ENCODE results near the gene NAV2. TPM values are rescaled to one million over a fixed set of nuclear protein-coding genes. Genes with fewer than 3 reads are reported as not detected.
A peak's percentile ranks its signal among the peaks of the same experiment; 100 is the strongest.

The NAV2 gene
- total and polyA plus RNA-seq, 2 donors (not counting 1 experiment from before 2014, with no cell fraction given) = 8.1 to 14.0 TPM

DNA sequence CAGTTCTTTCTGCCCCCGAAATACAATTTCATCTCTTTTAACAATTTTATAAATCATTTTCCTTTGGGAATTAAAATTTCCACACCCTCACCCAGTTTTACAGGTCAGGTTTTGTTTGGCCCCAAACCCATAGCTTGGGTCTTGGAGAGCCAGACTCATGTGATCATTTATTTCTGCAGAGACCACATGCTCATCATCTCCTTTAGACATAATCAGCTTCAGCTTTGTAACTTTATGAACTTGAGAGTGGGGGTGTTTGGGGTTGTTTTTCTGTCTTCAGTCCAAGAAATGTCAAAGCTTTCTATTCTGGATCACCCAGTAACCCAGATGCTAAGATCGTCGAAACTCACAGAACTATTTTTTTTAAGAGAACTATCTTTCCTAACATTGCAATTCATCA lies 376.7 kb downstream of the NAV2 start:
- H3K36me3 ChIP-seq (ENCODE audit: control insufficient read depth, insufficient read depth, low read length) = peaks cover 19% of the 10 kb centered on the region
- H3K4me1 ChIP-seq (ENCODE audit: control insufficient read depth, extremely low read depth, insufficient read depth, low read length) = peaks cover 6% of the 10 kb centered on the region
- no peak overlapping the region for H3K27ac ChIP-seq (ENCODE audit: insufficient read depth, low read length)
- no peak overlapping the region for H2AFZ ChIP-seq (ENCODE audit: low read length)
- peak; percentile 28 to 35 for DNase-seq (ENCODE audit: low read depth in 2 of 2)
- H3K4me2 ChIP-seq (ENCODE audit: extremely low read depth, insufficient read depth, low read length) = no peak overlapping the region
- H3K4me3 ChIP-seq (replicated peaks in 1 of 4; ENCODE audit: control extremely low read depth in 1 of 4, insufficient read depth in 1 of 4, low read depth in 3 of 4, low read length in 4 of 4) = no peak overlapping the region
- no peaks in the 10 kb centered on the region for H3K79me2 ChIP-seq (ENCODE audit: control insufficient read depth, insufficient read depth, low read length)
- TF ChIP-seq EZH2 (IDR thresholded peaks at IDR 0.05; ENCODE audit: low read length, missing control alignments) = no peak
- TF ChIP-seq, protein P1, sequence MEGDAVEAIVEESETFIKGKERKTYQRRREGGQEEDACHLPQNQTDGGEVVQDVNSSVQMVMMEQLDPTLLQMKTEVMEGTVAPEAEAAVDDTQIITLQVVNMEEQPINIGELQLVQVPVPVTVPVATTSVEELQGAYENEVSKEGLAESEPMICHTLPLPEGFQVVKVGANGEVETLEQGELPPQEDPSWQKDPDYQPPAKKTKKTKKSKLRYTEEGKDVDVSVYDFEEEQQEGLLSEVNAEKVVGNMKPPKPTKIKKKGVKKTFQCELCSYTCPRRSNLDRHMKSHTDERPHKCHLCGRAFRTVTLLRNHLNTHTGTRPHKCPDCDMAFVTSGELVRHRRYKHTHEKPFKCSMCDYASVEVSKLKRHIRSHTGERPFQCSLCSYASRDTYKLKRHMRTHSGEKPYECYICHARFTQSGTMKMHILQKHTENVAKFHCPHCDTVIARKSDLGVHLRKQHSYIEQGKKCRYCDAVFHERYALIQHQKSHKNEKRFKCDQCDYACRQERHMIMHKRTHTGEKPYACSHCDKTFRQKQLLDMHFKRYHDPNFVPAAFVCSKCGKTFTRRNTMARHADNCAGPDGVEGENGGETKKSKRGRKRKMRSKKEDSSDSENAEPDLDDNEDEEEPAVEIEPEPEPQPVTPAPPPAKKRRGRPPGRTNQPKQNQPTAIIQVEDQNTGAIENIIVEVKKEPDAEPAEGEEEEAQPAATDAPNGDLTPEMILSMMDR (conservative IDR thresholded peaks at IDR 0.05 in 1 of 2, IDR thresholded peaks at IDR 0.05 in 1 of 2; ENCODE audit: low read depth in 1 of 2, low read length in 2 of 2) = no peak
- no peaks in the 10 kb centered on the region for H3K9me3 ChIP-seq (ENCODE audit: control insufficient read depth, insufficient read depth, low read depth, low read length)
- no peaks in the 10 kb centered on the region for H4K20me1 ChIP-seq (ENCODE audit: control insufficient read depth, extremely low read depth, insufficient read depth, low read length)
- H3K9ac ChIP-seq (ENCODE audit: insufficient read depth, low read length) = no peak overlapping the region
- H3K27me3 ChIP-seq (ENCODE audit: control insufficient read depth, insufficient read depth, low read length) = no peaks in the 10 kb centered on the region

DNA sequence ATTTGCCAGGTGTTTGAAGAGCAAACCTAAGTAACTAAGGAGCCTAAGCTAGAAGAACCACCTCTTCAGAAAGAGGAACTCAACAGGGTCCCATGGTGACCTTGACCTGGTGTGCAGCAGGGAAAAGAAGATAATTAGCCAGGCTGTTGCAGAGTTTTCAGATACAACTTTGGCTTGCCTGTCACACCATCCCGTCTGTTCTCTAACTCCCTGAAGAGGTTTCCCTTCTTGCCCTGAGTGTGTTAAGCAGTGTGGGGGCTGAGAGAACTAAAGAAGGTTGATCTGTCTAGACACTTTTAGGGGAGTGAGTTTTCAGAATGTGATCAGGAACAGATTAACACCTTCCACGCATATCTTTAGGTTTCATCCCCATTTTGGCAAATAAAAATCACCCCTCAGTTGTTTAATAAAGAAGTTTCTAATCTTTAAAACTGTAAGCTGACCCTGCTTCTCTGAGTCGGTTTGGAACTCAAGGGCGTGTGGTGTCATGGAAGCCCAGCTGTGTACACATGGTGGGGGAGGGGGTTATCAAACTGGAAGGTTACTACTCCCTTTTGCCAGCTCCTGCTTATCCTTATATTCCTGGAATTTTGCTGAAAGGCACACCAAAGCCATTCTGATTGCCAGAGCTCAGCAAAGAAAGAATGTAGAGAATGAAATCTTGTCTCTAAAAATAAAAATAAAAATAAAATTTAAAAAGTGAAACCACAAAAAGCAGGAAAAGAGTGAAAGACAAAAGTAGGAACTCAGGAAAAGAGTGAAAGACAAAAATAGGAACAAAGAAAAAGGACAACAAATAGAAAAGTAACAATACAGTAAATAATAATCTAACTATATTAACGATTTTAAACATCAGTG lies 377.4 kb downstream of the NAV2 start:
- Histone ChIP-seq H3K27ac (ENCODE audit: insufficient read depth, low read length) (no peak overlapping the region), H3K36me3 (ENCODE audit: control insufficient read depth, insufficient read depth, low read length) (peaks cover 23% of the 10 kb centered on the region)
- DNase-seq (ENCODE audit: low read depth in 2 of 2) = peak; percentile 57 to 80

DNA sequence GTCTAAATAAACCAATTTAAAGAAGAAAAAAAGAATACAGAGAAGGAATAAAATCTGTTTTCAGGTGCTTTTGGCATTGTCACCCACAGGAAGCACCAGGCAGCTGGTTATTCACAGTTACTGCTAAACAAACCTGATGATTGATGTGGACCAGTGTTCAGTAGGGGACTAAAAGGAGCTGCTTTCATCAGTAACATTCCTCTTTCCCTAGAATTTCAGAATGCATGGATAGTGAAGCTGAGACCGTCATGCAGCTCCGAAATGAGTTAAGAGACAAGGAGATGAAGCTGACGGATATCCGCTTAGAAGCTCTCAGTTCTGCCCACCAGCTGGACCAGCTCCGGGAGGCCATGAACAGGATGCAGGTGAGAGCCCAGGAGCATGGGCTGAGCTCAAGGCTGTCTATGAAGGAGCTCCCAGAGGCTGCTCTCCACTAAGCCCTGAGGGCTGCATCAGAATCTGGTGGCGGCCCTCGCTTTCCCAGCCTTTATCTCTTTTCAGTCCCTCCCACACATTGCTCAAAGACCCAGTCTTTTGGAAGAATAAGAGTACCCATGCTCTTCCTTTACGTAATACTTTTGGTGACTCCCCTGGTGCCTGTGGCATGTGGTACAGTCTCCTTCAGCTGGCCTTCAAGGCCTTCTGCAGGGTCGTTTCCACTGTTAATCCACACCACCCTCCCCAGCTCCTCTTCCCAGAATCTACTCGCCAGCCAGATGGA lies 378.2 kb downstream of the NAV2 start:
- no peaks in the 10 kb centered on the region for H3K27me3 ChIP-seq (ENCODE audit: control insufficient read depth, insufficient read depth, low read length)
- H3K4me2 ChIP-seq (ENCODE audit: extremely low read depth, insufficient read depth, low read length) = no peak overlapping the region

More for the DNA sequence above, 377.4 kb downstream of the NAV2 start:
- Histone ChIP-seq H2AFZ (ENCODE audit: low read length) (no peak overlapping the region), H3K9ac (ENCODE audit: insufficient read depth, low read length) (no peak overlapping the region), H3K4me2 (ENCODE audit: extremely low read depth, insufficient read depth, low read length) (no peak overlapping the region), H3K4me1 (ENCODE audit: control insufficient read depth, extremely low read depth, insufficient read depth, low read length) (peaks cover 6% of the 10 kb centered on the region), H4K20me1 (ENCODE audit: control insufficient read depth, extremely low read depth, insufficient read depth, low read length) (no peaks in the 10 kb centered on the region), H3K79me2 (ENCODE audit: control insufficient read depth, insufficient read depth, low read length) (no peaks in the 10 kb centered on the region), H3K27me3 (ENCODE audit: control insufficient read depth, insufficient read depth, low read length) (no peaks in the 10 kb centered on the region), H3K9me3 (ENCODE audit: control insufficient read depth, insufficient read depth, low read depth, low read length) (no peaks in the 10 kb centered on the region), H3K4me3 (replicated peaks in 1 of 4; ENCODE audit: control extremely low read depth in 1 of 4, insufficient read depth in 1 of 4, low read depth in 3 of 4, low read length in 4 of 4) (no peak overlapping the region)
- no peak for TF ChIP-seq EZH2 (IDR thresholded peaks at IDR 0.05; ENCODE audit: low read length, missing control alignments)

More for the DNA sequence above, 378.2 kb downstream of the NAV2 start:
- no peak overlapping the region for H3K4me3 ChIP-seq (replicated peaks in 1 of 4; ENCODE audit: control extremely low read depth in 1 of 4, insufficient read depth in 1 of 4, low read depth in 3 of 4, low read length in 4 of 4)
- H4K20me1 ChIP-seq (ENCODE audit: control insufficient read depth, extremely low read depth, insufficient read depth, low read length) = no peaks in the 10 kb centered on the region
- peaks cover 30% of the 10 kb centered on the region for H3K36me3 ChIP-seq (ENCODE audit: control insufficient read depth, insufficient read depth, low read length)
- DNase-seq (ENCODE audit: low read depth in 2 of 2) = no peak
- TF ChIP-seq EZH2 (IDR thresholded peaks at IDR 0.05; ENCODE audit: low read length, missing control alignments) = no peak
- TF ChIP-seq, protein P1 (conservative IDR thresholded peaks at IDR 0.05 in 1 of 2, IDR thresholded peaks at IDR 0.05 in 1 of 2; ENCODE audit: low read depth in 1 of 2, low read length in 2 of 2) = no peak
- H3K27ac ChIP-seq (ENCODE audit: insufficient read depth, low read length) = no peak overlapping the region
- no peaks in the 10 kb centered on the region for H3K9me3 ChIP-seq (ENCODE audit: control insufficient read depth, insufficient read depth, low read depth, low read length)
- H3K4me1 ChIP-seq (ENCODE audit: control insufficient read depth, extremely low read depth, insufficient read depth, low read length) = peaks cover 6% of the 10 kb centered on the region
- no peaks in the 10 kb centered on the region for H3K79me2 ChIP-seq (ENCODE audit: control insufficient read depth, insufficient read depth, low read length)
- no peak overlapping the region for H2AFZ ChIP-seq (ENCODE audit: low read length)
- H3K9ac ChIP-seq (ENCODE audit: insufficient read depth, low read length) = no peak overlapping the region
